T-helper 17 cell (primary cell): ENCODE results near the gene CACNA2D4. TPM values are rescaled to one million over a fixed set of nuclear protein-coding genes. Genes with fewer than 3 reads are reported as not detected.
A peak's percentile ranks its signal among the peaks of the same experiment; 100 is the strongest.
"Not testable (repeated sequence)": the region's sequence is repeated elsewhere in the genome, so short reads cannot be mapped to it uniquely, and the experiment has no call there.

Source experiments
- ATAC-seq: fragments of 150-1000 bp; cut with Tn5 transposase; 2 replicates; pipeline ENCODE4 v1.10.0; 2021; ENCODE audit warnings: mild to moderate bottlenecking, moderate library complexity
- DNase-seq, 3 donors: peaks; one replicate each; pipeline versions ENCODE4 v3.0.0 to v3.0.0-alpha.2; 2020 to 2021
- H3K9me3 ChIP-seq: one replicate; pipeline ENCODE4 v1.7.0; 2013; ENCODE audit warnings: low read length, mild to moderate bottlenecking; ENCODE audit not compliant: control insufficient read depth, poor library complexity, severe bottlenecking
- H3K27ac Mint-ChIP-seq: one replicate; pipeline ENCODE4 v1.8.0; 2022; ENCODE audit warnings: mild to moderate bottlenecking, moderate library complexity, mixed read lengths
- H3K27me3 Mint-ChIP-seq: one replicate; pipeline ENCODE4 v1.8.0; 2022; ENCODE audit warnings: mixed read lengths
- H3K36me3 Mint-ChIP-seq: one replicate; pipeline ENCODE4 v1.8.0; 2022; ENCODE audit warnings: low read depth, mixed read lengths
- H3K4me1 Mint-ChIP-seq: one replicate; pipeline ENCODE4 v1.8.0; 2022; ENCODE audit warnings: mild to moderate bottlenecking, mixed read lengths
- H3K4me3 Mint-ChIP-seq: one replicate; pipeline ENCODE4 v1.8.0; 2022; ENCODE audit warnings: mild to moderate bottlenecking, moderate library complexity, mixed read lengths
- total RNA-seq, 4 donors: library from RNA in 2 of 4; stranded (reverse) in 2 of 4; gene quantifications; one replicate each; pipeline ENCODE4 v1.2.3 and lab custom pipeline; 2022 to 2026

CACNA2D4 gene, protein sequence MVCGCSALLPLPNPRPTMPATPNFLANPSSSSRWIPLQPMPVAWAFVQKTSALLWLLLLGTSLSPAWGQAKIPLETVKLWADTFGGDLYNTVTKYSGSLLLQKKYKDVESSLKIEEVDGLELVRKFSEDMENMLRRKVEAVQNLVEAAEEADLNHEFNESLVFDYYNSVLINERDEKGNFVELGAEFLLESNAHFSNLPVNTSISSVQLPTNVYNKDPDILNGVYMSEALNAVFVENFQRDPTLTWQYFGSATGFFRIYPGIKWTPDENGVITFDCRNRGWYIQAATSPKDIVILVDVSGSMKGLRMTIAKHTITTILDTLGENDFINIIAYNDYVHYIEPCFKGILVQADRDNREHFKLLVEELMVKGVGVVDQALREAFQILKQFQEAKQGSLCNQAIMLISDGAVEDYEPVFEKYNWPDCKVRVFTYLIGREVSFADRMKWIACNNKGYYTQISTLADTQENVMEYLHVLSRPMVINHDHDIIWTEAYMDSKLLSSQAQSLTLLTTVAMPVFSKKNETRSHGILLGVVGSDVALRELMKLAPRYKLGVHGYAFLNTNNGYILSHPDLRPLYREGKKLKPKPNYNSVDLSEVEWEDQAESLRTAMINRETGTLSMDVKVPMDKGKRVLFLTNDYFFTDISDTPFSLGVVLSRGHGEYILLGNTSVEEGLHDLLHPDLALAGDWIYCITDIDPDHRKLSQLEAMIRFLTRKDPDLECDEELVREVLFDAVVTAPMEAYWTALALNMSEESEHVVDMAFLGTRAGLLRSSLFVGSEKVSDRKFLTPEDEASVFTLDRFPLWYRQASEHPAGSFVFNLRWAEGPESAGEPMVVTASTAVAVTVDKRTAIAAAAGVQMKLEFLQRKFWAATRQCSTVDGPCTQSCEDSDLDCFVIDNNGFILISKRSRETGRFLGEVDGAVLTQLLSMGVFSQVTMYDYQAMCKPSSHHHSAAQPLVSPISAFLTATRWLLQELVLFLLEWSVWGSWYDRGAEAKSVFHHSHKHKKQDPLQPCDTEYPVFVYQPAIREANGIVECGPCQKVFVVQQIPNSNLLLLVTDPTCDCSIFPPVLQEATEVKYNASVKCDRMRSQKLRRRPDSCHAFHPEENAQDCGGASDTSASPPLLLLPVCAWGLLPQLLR
- 10 to 100 TPM; 18.1 to 25.2 TPM for total RNA-seq
- 11.5 to 14.6 reads per million in 2 donors for total RNA-seq (lab: John Stamatoyannopoulos, UW)

DNA sequence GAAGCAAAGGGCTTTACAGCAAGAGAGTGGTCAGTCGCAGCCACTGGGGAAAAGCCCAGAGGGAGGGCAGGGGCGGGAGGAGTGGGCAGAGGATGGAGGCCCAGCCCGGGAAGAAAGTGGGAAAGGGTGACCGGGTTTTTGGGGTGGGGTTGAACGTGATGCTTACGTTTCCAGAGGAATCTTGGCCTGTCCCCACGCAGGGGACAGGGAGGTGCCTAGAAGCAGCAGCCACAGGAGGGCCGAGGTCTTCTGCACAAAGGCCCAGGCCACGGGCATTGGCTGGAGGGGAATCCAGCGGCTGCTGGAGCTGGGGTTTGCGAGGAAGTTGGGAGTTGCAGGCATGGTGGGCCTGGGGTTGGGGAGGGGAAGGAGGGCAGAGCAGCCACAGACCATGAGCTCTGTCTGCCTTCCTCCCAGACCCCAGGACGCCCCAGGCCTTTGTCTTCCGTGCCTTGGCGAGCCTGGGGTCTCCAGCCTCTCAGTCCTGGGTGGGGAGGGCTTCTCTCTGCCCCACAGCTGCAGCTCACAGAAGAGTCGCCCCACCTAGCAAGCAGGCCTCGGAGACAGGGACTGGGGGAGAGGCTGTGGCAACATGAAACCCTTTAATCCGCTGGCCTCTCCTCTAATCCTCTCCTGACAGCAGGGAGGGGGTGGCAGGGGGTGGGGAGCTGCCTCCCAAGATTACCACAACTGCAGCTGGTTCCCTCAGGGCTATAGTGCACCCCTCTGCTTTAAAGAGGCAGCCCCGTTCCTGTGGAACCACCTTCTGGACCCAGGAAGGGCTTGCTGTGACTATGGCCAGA is at the start of gene CACNA2D4:
Gene CACNA2D4, minus strand, starts transcription at position 572 of the 803 bp plus-strand sequence. Its CDS starts 179 bp downstream, at position 393.
- Mint-ChIP-seq H3K27me3 (peaks cover 25% of the 10 kb centered on the region), H3K27ac (peak within 1 kb of the TSS; percentile 65), H3K4me1 (peaks cover 17% of the 10 kb centered on the region), H3K36me3 (no peaks in the 10 kb centered on the region), H3K4me3 (peak within 1 kb of the TSS; percentile 68)
- peak in 1 of 3 donors; percentile 8 for DNase-seq
- ATAC-seq: no peak
- no peaks in the 10 kb centered on the region for H3K9me3 ChIP-seq

DNA sequence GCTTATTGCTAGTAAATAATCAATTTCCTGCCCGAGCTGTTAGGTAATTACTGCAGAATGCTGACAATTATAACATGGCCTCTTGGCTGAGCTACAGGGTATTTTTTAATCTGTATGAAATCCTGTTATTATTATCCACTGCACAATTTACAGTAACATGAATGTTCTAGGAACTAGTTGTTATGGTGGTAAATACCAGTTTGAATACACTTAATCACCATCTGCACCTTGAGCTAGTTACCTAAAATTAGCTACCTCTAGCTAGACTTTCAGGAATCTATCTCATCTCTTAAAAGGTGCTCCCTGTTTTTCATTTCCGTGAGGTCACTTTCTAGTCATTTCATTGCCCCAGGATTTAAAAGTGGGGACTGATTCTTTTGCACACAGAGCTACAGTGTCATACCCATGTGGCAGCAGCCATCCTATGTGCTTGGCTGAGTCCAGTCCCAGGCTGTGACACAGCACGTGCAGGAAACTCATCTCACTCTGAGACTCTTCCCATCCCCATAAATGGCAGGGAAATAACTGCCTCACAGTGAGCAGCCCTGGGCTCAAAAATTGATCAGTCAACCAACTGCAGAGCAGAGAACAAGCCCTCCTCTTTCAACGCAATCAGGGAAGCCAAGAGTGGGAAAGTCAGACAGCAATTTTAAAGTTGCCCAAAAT is 48.2 kb upstream of the CACNA2D4 start:
- Mint-ChIP-seq H3K36me3 (peaks cover 8% of the 10 kb centered on the region), H3K27ac (peak overlapping the region; percentile 56), H3K4me1 (peaks cover 5% of the 10 kb centered on the region), H3K4me3 (no peak overlapping the region), H3K27me3 (no peaks in the 10 kb centered on the region)
- no peak for DNase-seq
- H3K9me3 ChIP-seq: no peaks in the 10 kb centered on the region
- ATAC-seq: no peak

DNA sequence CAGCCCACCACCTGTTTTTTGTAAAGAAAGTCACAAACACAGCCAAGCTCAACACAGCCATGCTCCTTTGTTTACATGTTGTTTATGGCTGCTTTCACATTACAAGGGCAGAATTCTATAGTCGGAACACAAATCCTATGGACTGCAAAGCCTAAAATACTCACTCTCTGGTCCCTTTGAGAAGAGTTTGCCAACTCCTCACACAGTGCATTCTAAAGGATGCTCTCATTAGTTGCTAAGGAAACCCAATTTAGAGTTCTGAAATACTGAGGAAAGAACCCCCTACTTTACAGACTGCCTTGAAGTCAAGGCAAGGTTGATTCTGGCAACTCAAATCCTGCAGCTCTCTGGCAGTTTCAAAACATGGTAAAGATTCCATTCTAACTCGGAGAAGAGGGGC is 47.5 kb upstream of the CACNA2D4 start:
- DNase-seq (no peak), ATAC-seq (no peak)
- peaks cover 6% of the 10 kb centered on the region for H3K4me1 Mint-ChIP-seq
- no peaks in the 10 kb centered on the region for H3K27me3 Mint-ChIP-seq
- peaks cover 12% of the 10 kb centered on the region for H3K36me3 Mint-ChIP-seq
- no peak overlapping the region for H3K27ac Mint-ChIP-seq
- H3K4me3 Mint-ChIP-seq: no peak overlapping the region
- no peaks in the 10 kb centered on the region for H3K9me3 ChIP-seq

DNA sequence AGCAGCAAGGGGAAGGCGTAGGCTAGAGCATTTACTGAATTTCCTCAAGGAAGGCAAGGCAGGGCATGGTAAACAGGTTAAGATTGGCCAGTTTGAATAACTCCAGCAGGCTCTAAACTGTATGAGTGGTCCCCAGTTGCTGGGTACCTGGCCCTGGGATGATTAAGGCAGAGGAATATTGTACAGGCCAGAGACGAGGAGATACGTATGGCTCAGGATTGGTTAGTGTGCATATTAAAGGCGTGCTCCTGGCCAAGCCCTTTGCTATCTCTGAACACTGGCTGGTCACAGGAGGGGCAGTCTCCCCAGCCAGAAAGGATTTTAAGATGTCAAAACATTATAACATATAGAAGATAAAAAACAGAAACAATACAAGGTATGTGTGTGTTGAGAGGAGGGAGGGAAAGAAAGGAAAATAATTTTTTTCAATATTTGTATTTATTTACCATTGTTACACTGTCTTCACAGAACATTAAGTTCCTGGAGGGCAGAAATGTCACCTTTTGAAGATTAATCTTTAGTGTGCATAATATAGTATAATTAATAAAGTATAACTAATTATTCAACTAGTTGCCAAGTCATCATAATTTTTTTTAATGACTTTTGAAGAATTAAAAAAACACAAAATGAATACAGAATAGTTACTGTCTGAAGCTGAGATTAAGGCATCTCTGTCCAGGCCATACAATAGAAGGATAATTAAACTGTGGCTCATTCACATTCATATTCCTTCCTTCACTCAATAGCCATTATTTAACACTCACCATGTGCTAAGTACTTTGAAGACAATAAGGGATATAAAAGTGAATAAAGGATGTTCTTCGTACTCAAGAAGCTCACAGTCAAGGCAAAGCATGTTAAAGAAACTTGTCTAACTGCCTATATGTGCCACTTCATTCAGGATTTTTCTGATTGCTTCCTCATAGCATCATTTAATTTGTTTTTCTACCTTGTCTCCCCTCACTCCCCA is 43.9 kb upstream of the CACNA2D4 start:
- no peak for ATAC-seq
- H3K27me3 Mint-ChIP-seq: no peaks in the 10 kb centered on the region
- H3K4me3 Mint-ChIP-seq: peak overlapping the region; percentile 19
- H3K36me3 Mint-ChIP-seq: peaks cover 23% of the 10 kb centered on the region
- H3K9me3 ChIP-seq: no peaks in the 10 kb centered on the region
- no peak for DNase-seq
- peaks cover 6% of the 10 kb centered on the region for H3K4me1 Mint-ChIP-seq
- no peak overlapping the region for H3K27ac Mint-ChIP-seq

DNA sequence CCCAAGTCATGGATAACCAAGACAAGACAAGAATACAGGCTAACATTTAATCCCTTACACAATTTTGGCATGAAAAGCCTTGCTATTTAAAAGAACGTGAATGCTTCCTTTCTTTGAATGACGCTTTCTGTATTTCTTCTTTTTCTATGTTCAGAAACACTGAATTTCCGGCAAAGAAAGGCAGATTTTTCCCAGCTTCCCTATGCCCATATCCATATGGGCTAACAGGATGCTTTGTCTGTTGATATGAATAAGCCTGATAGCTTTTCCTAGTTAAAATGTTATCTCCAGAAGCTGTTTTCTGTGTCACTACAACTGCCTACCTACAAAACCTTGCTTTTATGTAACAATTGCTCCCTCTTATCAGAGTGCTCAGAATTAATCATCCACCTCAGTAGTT is 38.3 kb upstream of the CACNA2D4 start:
- H3K4me3 Mint-ChIP-seq: no peak overlapping the region

DNA sequence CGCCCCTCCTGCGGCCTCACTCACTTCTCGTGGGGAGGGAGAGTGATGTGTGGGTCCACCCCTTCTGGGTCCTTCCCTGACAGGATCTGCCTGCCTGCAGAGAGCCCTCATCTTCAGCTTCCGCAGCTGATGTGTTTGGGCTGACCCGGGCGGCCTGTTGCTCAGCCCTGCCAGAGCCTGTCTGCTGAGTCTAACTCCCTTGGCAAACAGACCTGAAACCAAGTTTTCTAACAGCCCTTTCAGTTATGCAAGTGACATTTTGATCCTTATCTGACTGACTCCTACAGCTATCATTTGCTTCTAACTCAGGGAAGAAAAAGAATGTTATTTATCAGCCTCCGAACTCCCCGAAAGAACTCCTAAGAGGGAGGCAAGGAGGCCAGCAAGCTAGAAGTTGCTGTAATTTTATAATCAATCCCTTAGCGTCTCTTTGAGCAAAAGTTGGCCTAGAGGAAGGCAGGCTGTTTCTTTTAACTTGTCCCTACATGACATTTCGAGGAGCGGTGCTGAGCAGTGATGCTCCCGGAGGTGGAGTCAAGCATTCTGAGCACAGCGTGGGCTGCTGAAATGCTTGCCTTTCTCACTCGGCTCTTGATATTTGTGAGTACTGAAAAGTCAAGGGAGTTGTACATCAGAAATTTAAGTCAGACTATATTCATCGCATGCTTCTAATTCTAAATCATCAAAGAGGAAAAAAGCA is 31.5 kb upstream of the CACNA2D4 start:
- H3K27me3 Mint-ChIP-seq: no peaks in the 10 kb centered on the region
- H3K36me3 Mint-ChIP-seq: peaks cover 5% of the 10 kb centered on the region
- no peak for ATAC-seq
- no peak for DNase-seq
- H3K4me3 Mint-ChIP-seq: no peak overlapping the region
- no peaks in the 10 kb centered on the region for H3K9me3 ChIP-seq
- no peak overlapping the region for H3K27ac Mint-ChIP-seq
- peaks cover 3% of the 10 kb centered on the region for H3K4me1 Mint-ChIP-seq

More for the DNA sequence above, 38.3 kb upstream of the CACNA2D4 start:
- DNase-seq: no peak
- H3K9me3 ChIP-seq: no peaks in the 10 kb centered on the region
- Mint-ChIP-seq H3K4me1 (peaks cover 4% of the 10 kb centered on the region), H3K27me3 (no peaks in the 10 kb centered on the region), H3K27ac (no peak overlapping the region), H3K36me3 (peaks cover 15% of the 10 kb centered on the region)
- no peak for ATAC-seq

DNA sequence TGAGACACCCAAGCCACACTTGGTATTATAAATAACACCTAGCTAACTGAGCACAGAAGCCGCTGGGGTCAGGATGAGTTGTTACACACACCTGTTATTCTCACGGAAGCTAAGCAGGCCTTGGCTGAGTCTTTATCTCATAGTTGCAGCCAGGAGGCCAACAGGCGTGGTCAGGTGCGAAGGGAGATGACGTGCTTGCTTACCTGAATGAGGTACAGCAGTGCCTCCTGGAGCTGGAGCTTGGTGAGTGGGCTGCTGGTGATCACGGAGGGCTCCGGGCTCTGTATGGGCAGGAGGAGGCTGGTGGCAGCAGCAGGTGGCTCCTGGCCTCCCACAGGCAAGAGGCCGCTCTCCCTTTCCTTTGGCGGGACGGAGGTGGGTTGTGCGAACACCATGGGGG is 30.4 kb upstream of the CACNA2D4 start:
- peaks cover 5% of the 10 kb centered on the region for H3K36me3 Mint-ChIP-seq

DNA sequence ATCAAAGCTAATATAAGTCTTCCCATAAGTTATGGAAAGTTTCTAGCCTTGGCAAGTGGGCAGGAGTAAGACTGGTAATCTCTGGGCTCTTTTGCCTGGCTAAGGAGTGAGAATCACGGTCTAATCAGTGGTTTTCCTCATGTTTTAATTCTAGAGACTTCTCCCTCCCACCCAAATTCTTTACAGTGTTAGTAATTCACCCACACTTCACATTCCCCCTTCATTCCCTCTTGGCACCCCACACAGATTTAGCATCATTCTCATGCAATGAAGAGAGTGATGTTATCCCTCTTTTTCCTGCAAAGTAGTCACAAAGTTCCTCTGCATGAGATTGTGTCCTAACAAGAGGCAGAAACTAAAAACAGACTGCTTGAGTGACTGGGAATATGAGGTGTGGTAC is 28.6 kb upstream of the CACNA2D4 start:
- H3K27me3 Mint-ChIP-seq: no peaks in the 10 kb centered on the region
- peaks cover 7% of the 10 kb centered on the region for H3K4me1 Mint-ChIP-seq
- peaks cover 9% of the 10 kb centered on the region for H3K36me3 Mint-ChIP-seq

More for the DNA sequence above, 30.4 kb upstream of the CACNA2D4 start:
- H3K4me3 Mint-ChIP-seq: no peak overlapping the region
- no peaks in the 10 kb centered on the region for H3K27me3 Mint-ChIP-seq
- ATAC-seq (no peak), DNase-seq (no peak)
- peaks cover 3% of the 10 kb centered on the region for H3K4me1 Mint-ChIP-seq
- no peaks in the 10 kb centered on the region for H3K9me3 ChIP-seq
- peak overlapping the region; percentile 63 for H3K27ac Mint-ChIP-seq

DNA sequence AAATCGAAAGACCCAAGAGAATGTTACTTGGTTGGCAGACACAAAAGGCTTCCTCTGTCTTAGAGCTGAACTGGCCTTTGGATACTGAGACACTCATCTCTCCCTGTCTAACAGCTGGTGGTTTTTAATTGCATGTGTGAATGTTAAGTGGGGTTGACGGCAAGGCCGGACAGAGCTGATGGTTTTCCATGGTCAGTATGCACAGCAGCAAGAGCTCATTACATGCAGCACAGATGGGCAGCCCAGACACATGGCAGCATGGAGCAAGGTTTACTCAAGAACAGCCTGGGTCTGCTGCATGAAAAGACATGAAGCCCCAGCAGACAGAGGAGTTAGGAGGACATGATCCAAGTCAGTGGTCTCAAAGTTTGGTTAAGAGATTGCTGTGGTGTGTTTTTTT is 27.8 kb upstream of the CACNA2D4 start:
- H3K27ac Mint-ChIP-seq: no peak overlapping the region
- ATAC-seq: no peak
- H3K4me3 Mint-ChIP-seq: no peak overlapping the region
- H3K36me3 Mint-ChIP-seq: peaks cover 14% of the 10 kb centered on the region
- H3K4me1 Mint-ChIP-seq: peaks cover 10% of the 10 kb centered on the region
- DNase-seq: no peak
- no peaks in the 10 kb centered on the region for H3K27me3 Mint-ChIP-seq
- H3K9me3 ChIP-seq: no peaks in the 10 kb centered on the region

More for the DNA sequence above, 28.6 kb upstream of the CACNA2D4 start:
- ATAC-seq (no peak), DNase-seq (no peak)
- no peak overlapping the region for H3K4me3 Mint-ChIP-seq
- no peaks in the 10 kb centered on the region for H3K9me3 ChIP-seq
- H3K27ac Mint-ChIP-seq: no peak overlapping the region

DNA sequence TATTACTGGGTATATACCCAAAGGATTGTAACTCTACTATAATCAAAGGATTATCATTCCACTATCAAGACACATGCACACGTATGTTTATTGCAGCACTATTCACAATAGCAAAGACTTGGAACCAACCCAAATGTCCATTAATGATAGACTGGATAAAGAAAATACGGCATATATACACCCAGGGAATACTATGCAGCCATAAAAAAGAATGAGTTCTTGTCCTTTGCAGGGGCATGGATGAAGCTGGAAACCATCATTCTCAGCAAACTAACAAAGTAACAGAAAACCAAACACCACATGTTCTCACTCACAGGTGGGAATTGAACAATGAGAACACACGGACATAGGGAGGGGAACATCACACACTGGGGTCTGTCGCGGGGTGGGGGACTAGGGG is 27.1 kb upstream of the CACNA2D4 start:
- not testable (repeated sequence) for H3K27me3 Mint-ChIP-seq, ATAC-seq, H3K4me1 Mint-ChIP-seq, DNase-seq, H3K4me3 Mint-ChIP-seq, H3K9me3 ChIP-seq, H3K27ac Mint-ChIP-seq
- peaks cover 16% of the 10 kb centered on the region for H3K36me3 Mint-ChIP-seq
